Subcutaneous adipose tissue (tissue), 4 donors: ENCODE measurements around the gene UVRAG. TPM values are rescaled to one million over a fixed set of nuclear protein-coding genes. Genes with fewer than 3 reads are reported as not detected.

ENCODE experiments used
- total RNA-seq, 4 donors: library from RNA; depleted of rRNA; stranded (reverse); fragments of >200 nt; gene quantifications; one replicate each; pipeline ENCODE4 v1.1.0, GENCODE V29; 2016
- TF ChIP-seq, protein P1 (sequence below): fragments of 450-650 bp; IDR thresholded peaks from one replicate; pipeline ENCODE4 v1.5.1; 2016; ENCODE audit warnings: low read depth, mild to moderate bottlenecking, control low read depth, antibody characterized with exemption, moderate library complexity

Gene UVRAG
- total RNA-seq = 100 to 1,000 TPM in 2 of 4 donors, 10 to 100 TPM in 2; 59.7 to 108 (median 93.7) TPM

DNA sequence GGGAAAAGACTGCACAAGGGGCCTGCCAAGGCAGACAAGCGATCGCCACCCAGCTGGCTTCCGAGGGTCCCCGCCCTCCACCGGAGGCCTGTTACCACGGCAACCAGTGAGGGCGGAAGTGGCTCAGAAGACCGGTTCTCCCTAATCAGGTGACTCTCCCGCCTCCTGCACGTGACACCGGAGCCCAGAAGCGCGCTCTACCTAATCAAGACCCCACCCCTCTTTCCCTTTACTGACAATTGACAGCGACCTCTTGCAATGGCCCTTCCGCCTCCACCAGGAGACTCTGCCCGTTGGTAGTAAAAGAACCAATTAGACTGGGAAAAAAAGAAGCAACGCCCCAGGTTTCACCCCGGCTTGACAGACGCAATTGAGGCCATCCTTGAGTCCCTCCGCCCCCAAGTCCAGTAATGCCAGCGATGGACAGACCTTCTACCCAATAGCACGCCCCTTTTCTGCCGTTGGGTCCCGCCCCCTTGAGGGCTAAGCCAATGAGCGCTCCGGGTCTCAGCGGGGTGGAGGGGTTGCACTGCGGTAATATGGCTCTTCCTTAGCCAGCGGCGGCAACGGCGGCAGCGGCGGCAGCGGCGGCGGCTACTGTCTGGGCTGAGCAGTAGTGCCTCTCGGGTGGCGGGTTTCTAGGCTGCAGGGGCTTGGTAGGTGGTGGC is at the start of gene UVRAG:
UVRAG (plus strand) TSS at position 534 of the 668 bp plus-strand sequence. CDS start 198 bp downstream, outside the sequence.
- TF ChIP-seq, protein P1, sequence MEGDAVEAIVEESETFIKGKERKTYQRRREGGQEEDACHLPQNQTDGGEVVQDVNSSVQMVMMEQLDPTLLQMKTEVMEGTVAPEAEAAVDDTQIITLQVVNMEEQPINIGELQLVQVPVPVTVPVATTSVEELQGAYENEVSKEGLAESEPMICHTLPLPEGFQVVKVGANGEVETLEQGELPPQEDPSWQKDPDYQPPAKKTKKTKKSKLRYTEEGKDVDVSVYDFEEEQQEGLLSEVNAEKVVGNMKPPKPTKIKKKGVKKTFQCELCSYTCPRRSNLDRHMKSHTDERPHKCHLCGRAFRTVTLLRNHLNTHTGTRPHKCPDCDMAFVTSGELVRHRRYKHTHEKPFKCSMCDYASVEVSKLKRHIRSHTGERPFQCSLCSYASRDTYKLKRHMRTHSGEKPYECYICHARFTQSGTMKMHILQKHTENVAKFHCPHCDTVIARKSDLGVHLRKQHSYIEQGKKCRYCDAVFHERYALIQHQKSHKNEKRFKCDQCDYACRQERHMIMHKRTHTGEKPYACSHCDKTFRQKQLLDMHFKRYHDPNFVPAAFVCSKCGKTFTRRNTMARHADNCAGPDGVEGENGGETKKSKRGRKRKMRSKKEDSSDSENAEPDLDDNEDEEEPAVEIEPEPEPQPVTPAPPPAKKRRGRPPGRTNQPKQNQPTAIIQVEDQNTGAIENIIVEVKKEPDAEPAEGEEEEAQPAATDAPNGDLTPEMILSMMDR = no peak

DNA sequence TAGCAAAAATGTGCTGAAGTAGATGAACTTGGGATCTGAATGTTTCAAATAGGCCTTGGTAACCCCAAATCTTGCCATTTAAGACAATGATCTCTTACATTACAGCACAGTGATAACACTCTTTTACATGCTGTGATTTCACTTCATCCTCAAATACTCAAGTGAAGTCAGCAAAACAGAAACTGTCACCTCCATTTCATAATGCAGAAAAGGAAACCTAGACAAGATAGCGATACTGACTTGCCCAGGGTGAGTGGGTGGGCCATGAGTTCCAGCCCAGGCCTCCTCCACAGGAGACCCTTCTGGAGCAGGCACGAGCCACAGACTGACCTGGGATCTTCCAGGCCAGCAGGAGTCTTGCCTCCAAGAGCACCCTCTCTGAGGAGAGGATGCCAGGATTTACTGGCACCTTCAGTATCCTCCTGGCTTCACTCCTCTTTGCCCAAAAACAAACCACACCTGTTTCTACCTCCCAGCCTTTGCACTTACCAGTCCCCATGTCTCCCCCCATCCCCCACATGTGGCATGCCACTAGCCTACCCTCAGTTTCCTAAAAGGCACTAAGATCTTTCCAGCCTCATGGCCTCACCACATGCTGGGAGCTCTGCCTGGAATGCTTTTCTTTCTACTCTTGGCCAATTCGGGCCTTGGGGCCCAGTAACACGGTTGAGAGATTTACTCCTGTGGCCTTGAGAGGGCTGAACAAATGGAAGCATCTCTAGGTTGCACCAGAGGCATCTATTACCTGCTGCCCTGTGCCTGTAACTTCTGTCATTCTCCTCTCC is 48.4 kb upstream of the UVRAG start:
- TF ChIP-seq, protein P1 = no peak

DNA sequence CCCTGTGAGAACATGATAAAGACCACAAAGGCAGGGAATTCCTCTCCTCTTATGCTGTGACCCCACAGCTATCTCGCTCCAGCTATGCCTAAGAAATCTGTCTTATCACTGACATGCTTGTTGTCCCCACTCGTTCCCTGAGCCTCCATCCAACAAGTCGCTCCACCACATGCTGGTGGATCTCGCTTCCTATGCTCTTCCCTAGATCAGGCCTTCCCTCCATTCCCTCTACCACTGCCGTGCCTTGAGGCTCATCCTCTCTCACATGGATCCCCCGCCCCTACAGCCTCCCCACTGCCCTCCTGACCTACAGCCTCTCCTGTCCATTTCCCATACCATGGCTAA is 47.8 kb upstream of the UVRAG start:
- TF ChIP-seq, protein P1 = no peak

DNA sequence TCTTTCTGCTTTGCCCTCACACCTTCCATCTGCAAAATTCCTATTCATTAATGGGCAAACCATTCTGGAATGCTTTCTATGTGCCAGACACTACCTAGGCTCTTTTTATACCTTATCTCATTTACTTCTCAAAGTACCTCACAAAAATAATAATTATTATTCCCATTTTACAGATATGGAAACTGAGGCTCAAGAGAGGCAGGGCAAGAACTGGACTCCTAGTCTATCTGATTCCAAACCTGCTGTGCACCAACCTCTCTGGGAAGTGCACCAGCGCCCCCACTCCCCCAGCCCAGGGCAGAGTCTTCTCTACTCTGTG is 47.3 kb upstream of the UVRAG start:
- TF ChIP-seq, protein P1 = no peak

DNA sequence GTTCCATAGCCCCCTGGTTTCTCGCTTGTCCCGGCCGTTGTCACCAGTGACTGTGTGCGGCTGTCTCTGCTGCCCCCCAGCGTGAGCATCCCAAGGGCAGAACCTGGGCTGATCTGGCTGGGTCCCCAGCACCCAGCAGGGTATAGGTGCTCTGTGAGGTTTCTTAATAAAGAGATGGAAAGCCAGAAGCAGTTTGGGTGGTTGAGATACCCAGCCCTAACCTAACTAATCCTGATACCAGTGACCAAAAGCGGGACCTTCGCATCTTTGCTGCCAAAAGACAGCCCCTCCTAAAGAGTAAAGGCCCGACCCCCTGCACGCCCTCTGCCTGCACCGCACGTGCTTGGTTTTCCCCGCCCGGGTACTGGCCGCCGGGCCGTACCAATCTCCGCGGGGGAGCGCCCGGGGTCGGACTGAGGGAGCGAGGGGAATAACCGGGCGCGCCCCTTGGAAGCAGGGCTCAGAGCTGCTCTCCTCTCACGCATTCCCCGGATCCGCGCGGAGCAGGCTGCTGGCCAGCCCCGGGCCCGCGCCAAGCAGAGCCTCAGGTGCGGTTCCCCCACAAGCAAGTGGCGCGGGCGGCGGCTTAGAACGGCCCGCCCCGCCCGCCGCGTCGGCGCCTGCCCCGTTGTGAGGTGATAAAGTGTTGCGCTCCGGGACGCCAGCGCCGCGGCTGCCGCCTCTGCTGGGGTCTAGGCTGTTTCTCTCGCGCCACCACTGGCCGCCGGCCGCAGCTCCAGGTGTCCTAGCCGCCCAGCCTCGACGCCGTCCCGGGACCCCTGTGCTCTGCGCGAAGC is 46.7 kb upstream of the UVRAG start, which contains the start of gene DGAT2:
DGAT2 (plus strand) TSS at position 667 of the 797 bp plus-strand sequence. CDS start 214 bp downstream, outside the sequence.
- TF ChIP-seq, protein P1 = no peak

DNA sequence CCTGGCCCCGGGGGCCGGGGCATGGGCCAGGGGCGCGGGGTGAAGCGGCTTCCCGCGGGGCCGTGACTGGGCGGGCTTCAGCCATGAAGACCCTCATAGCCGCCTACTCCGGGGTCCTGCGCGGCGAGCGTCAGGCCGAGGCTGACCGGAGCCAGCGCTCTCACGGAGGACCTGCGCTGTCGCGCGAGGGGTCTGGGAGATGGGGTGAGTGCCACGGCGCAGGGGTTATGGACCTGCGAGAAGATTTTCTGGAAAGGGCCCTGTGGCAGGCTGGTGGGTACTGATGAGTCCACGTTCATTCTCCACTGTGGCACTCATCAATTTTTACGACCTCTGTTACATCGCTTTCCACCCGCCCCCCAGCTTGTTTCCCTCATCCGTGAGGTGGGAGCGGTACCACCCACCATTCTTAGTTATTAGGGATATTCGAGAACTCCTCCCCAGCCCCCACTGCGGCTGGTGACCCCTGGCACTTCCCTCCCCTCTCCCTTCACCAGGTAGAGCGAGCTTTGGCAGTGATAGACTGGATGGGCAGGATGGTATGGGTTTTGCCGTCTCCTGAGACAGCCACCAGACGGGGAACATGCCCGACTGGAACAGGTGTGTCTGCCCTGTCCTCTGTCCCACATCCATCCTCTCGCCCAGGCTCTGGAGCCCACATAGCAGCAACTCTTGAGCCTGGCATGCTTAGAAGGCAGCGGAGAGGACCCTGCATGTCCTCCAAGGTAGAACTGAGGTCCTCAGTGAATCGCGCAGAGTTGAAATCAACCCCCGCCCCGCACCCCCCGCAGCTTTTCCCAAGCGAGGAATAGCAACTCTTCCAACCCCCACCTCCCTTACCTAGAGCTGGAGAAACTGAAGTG is 45.9 kb upstream of the UVRAG start:
- TF ChIP-seq, protein P1 = no peak
